GM18526 (cell line): Measurements from ENCODE around the gene XIRP2.

Experiments used
- POLR2A ChIP-seq: IDR thresholded peaks from 3 replicates; pipeline ENCODE4 v1.6.1; 2011; ENCODE audit not compliant: insufficient read length; ENCODE audit errors: extremely low read depth

Gene XIRP2

GRCh38 chr2:167103028-167103756 is 214.9 kb downstream of the XIRP2 start:
- no peak for TF ChIP-seq POLR2A

- TF ChIP-seq POLR2A, result no peak
Measured at GRCh38 chr2:167103757-167104133, 215.5 kb downstream of the XIRP2 start.

GRCh38 chr2:167104691-167105090 is 216.4 kb downstream of the XIRP2 start:
- no peak for TF ChIP-seq POLR2A

- no peak for TF ChIP-seq POLR2A
Measured at GRCh38 chr2:167110345-167110744, 222.1 kb downstream of the XIRP2 start.

- TF ChIP-seq POLR2A, result no peak
Measured at GRCh38 chr2:167114018-167114417, 225.7 kb downstream of the XIRP2 start.

GRCh38 chr2:167115541-167115940 is 227.3 kb downstream of the XIRP2 start:
- no peak for TF ChIP-seq POLR2A

GRCh38 chr2:167122389-167122788 is 234.1 kb downstream of the XIRP2 start:
- no peak for TF ChIP-seq POLR2A

- TF ChIP-seq POLR2A, result no peak
Measured at GRCh38 chr2:167126165-167126564, 237.9 kb downstream of the XIRP2 start.

- TF ChIP-seq POLR2A, result no peak
Measured at GRCh38 chr2:167127135-167127534, 238.9 kb downstream of the XIRP2 start.

- no peak for TF ChIP-seq POLR2A
Measured at GRCh38 chr2:167128130-167128529, 239.8 kb downstream of the XIRP2 start.

GRCh38 chr2:167132066-167132465 is 243.8 kb downstream of the XIRP2 start:
- TF ChIP-seq POLR2A, result no peak

GRCh38 chr2:167132906-167133555 is 244.8 kb downstream of the XIRP2 start:
- TF ChIP-seq POLR2A, result no peak

- no peak for TF ChIP-seq POLR2A
Measured at GRCh38 chr2:167133614-167134013, 245.3 kb downstream of the XIRP2 start.

GRCh38 chr2:167134381-167135072 is 246.2 kb downstream of the XIRP2 start:
- TF ChIP-seq POLR2A, result no peak

- no peak for TF ChIP-seq POLR2A
Measured at GRCh38 chr2:167135706-167136105, 247.4 kb downstream of the XIRP2 start.
